ENCODE results near the gene ANKRD31.
"Not testable (repeated sequence)": the region's sequence is repeated elsewhere in the genome, so short reads cannot be mapped to it uniquely, and the experiment has no call there.

ANKRD31 gene, protein sequence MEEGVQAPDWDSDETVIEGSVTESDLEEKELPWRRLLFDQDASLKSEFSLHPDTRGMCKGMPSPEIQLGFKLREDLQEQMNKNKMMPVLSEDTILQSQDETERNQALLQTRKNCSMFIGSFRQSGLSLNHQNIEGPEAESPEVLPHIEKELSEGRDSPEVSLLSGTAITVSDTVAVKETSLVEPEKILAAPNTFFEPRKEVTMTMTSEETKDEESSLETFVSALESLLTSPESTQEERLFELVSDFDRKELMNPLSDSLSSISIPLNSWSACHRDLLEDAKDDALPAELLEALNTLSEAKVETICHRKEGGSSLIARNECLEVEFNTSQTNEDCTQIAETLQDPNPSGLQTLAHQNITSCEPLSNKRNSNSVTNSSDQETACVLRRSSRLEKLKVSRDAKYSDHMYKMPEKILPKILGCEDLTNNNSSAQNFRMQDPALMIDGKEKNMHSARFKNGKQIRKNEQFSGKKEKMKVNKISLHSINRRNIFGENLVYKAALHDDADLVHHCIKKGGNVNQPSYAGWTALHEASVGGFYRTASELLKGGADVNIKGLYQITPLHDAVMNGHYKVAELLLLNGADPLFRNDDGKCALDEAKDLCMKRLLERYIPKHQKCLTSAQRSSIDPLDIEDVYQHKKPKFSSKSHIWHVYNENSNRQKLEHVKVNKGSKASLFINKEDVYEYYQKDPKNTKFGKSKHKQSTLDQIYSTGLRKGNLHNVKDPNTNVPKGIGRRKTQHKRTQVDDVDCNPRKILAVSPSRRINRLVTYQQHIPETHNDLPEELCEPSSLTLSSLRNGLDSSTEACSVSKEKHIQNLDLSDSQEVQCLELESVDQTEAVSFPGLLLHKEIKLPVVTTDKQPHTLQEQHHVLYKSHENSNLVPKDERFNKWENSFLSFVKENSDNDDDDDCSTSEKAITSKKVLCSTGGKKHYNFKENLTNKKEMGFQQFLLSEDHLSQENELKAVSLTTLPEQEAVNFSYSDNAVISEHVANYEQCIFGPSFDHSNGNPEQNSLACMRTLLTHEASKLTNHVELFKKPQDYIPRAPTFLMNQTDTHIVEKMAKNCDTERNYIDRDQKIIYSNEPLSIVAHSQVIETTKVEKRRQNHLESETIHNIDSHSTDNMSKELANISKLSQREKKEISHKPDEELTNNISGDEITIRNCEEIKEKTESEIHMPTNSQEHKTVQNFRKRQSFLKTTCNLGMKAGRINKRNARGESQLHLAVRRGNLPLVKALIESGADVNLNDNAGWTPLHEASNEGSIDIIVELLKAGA (N-terminal part only)

GRCh38 chr5:75236322-75237316, at the start of gene ANKRD31:
ANKRD31 (minus strand) TSS chr5:75236878; CDS start chr5:75236686, 192 bp downstream.
- in situ Hi-C loops (cut with MboI; ENCODE audit: low sequenced_read_pairs) = no loop called here

GRCh38 chr5:75286211-75286773, 49.6 kb upstream of the ANKRD31 start:
- in situ Hi-C loops (cut with MboI; ENCODE audit: low sequenced_read_pairs) = no loop called here

DNA sequence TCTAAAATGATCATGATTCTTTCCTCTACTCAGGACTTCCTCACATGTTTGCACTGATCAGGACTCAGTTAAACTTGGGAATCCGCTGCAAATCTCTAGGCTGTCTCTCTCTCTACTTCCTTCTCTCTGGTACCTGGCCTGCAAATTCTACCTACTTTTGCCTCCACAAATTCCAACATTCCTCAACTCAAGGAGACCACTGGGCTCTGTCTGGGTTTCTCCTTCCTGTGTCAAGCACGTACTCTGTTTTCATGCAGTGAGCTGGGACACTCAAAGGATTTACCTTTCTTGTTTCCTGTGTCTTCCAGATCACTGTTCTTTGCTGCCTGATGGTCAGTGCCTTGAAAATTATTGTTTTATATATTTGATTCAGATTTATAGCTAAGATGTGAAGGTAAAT, 45.9 kb upstream of the ANKRD31 start:
- in situ Hi-C loops (cut with MboI; ENCODE audit: low sequenced_read_pairs) = no loop called here

GRCh38 chr5:75281716-75282465, 45.2 kb upstream of the ANKRD31 start:
- in situ Hi-C loops (cut with MboI; ENCODE audit: low sequenced_read_pairs) = no loop called here

GRCh38 chr5:75279321-75279720, 42.6 kb upstream of the ANKRD31 start:
- in situ Hi-C loops (cut with MboI; ENCODE audit: low sequenced_read_pairs) = no loop called here

GRCh38 chr5:75277463-75277862, 40.8 kb upstream of the ANKRD31 start:
- in situ Hi-C loops (cut with MboI; ENCODE audit: low sequenced_read_pairs) = no loop called here

DNA sequence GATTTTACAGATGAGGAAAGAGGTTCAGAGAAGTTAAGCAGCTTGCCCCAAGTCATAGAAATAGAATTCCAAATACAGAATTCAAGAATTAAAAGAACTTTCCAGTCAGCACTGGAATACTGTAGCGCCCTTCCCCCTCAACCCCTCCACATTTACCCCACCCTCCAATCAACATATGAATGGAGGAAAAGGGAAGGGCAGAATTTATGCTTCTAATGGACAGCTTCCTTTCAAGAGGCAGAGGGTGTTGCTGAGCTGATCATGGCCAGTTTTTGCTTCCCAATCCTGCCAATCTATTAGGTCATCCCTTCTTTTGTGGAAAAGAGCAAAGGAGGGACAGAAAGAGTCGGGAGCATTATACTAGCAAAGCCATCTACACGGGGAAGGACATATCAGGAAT, 39.1 kb upstream of the ANKRD31 start:
- in situ Hi-C loops (cut with MboI; ENCODE audit: low sequenced_read_pairs) = no loop called here

- in situ Hi-C loops (cut with MboI; ENCODE audit: low sequenced_read_pairs) = no loop called here
These were observed 38.5 kb upstream of the ANKRD31 start for GRCh38 chr5:75275147-75275546.

GRCh38 chr5:75274486-75274885, 37.8 kb upstream of the ANKRD31 start:
- in situ Hi-C loops (cut with MboI; ENCODE audit: low sequenced_read_pairs) = no loop called here

DNA sequence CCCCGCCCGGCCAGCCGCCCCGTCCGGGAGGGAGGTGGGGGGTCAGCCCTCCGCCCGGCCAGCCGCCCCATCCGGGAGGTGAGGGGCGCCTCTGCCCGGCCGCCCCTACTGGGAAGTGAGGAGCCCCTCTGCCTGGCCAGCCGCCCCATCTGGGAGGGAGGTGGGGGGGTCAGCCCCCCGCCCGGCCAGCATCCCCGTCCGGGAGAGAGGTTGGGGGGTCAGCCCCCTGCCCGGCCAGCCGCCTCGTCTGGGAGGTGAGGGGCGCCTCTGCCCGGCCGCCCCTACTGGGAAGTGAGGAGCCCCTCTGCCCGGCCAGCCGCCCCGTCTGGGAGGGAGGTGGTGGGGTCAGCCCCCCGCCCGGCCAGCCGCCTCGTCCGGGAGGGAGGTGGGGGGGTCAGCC, 33.9 kb upstream of the ANKRD31 start:
- in situ Hi-C loops (cut with MboI; ENCODE audit: low sequenced_read_pairs) = not testable (repeated sequence)

GRCh38 chr5:75265731-75266130, 29.1 kb upstream of the ANKRD31 start:
- in situ Hi-C loops (cut with MboI; ENCODE audit: low sequenced_read_pairs) = no loop called here

- in situ Hi-C loops (cut with MboI; ENCODE audit: low sequenced_read_pairs) = no loop called here
These were observed 25.6 kb upstream of the ANKRD31 start for GRCh38 chr5:75262271-75262670.

- in situ Hi-C loops (cut with MboI; ENCODE audit: low sequenced_read_pairs) = no loop called here
These were observed 24.0 kb upstream of the ANKRD31 start for GRCh38 chr5:75260708-75261107.

DNA sequence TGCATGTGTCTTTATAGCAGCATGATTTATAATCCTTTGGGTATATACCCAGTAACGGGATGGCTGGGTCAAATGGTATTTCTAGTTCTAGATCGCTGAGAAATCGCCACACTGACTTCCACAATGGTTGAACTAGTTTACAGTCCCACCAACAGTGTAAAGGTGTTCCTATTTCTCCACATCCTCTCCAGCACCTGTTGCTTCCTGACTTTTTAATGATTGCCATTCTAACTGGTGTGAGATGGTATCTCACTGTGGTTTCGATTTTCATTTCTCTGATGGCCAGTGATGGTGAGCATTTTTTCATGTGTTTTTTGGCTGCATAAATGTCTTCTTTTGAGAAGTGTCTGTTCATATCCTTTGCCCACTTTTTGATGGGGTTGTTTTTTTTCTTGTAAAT, 13.8 kb upstream of the ANKRD31 start:
- in situ Hi-C loops (cut with MboI; ENCODE audit: low sequenced_read_pairs) = not testable (repeated sequence)

DNA sequence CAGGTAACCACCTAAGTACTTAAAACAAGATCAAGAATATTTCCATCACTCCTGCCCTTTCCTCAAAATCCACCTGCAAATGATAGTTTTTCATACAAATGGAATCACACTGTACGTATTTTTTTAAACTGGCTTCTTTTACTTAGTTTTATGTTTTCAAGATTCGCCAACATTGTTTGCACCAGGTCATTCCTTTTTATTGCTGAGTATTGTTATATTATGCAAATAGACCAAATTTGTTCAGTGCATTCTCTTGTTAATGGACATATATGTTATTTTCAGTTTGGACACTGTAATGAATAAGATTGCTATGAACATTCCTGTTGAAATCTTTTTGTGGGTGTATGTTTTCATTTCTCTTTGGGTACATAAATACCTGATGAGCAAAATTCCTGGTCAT, 8.3 kb upstream of the ANKRD31 start:
- in situ Hi-C loops (cut with MboI; ENCODE audit: low sequenced_read_pairs) = no loop called here

- in situ Hi-C loops (cut with MboI; ENCODE audit: low sequenced_read_pairs) = no loop called here
These were observed 6.8 kb upstream of the ANKRD31 start for GRCh38 chr5:75243510-75243909.

- in situ Hi-C loops (cut with MboI; ENCODE audit: low sequenced_read_pairs) = no loop called here
These were observed 6.4 kb upstream of the ANKRD31 start for GRCh38 chr5:75243100-75243499.

GRCh38 chr5:75242067-75242466, 5.4 kb upstream of the ANKRD31 start:
- in situ Hi-C loops (cut with MboI; ENCODE audit: low sequenced_read_pairs) = no loop called here

GRCh38 chr5:75239681-75240080, 3.0 kb upstream of the ANKRD31 start:
- in situ Hi-C loops (cut with MboI; ENCODE audit: low sequenced_read_pairs) = no loop called here
